K562 (cell line): ENCODE results near the gene FLII. TPM values are rescaled to one million over a fixed set of nuclear protein-coding genes. Genes with fewer than 3 reads are reported as not detected.

Source experiments
- ATAC-seq: fragments of 200-7000 bp; cut with Tn5 transposase; 3 replicates; pipeline ENCODE4 v1.9.1; 2020; ENCODE audit warnings: moderate library complexity
- BruUV-seq: library from RNA; stranded (reverse); fragments of 400-500 nt; replicated peaks from 2 replicates; lab custom pipeline; 2021; lab: Mats Ljungman, UMichigan
- CTCF ChIA-PET: fragments of 300-600 bp; formaldehyde crosslinking; extraction: SDS; loops from one replicate; lab custom pipeline; 2021; ENCODE audit warnings: low intra/inter-chr PET ratio; lab: Yijun Ruan, JAX
- POLR2A ChIA-PET: fragments of 300-600, 350-650 bp; sonication (Branson Sonifier 250); formaldehyde crosslinking; extraction: SDS; loops from one replicate; lab custom pipeline; 2021; ENCODE audit warnings: antibody characterized with exemption, inconsistent platforms; lab: Yijun Ruan, JAX
- DNase-seq, 4 experiments: peaks; one replicate each; pipeline versions ENCODE4 v3.0.0 to v3.0.0-alpha.2; 2011 to 2018; ENCODE audit warnings: low spot score in 3 of 4, mixed read lengths in 3 of 4; ENCODE audit errors: extremely low read depth in 1 of 4
- FAIRE-seq: peaks from 2 replicates; lab custom pipeline; 2011; peaks lifted over from hg19 to GRCh38; lab: Jason Lieb, UNC
- H2AFZ ChIP-seq: 2 replicates; pipeline ENCODE4 v1.6.0; 2011; ENCODE audit warnings: low read depth, low read length, control low read depth, inconsistent platforms
- H3K27ac ChIP-seq: fragments of 200-600 bp; 3 replicates; pipeline ENCODE4 v1.8.0; 2011; ENCODE audit warnings: low read depth, mild to moderate bottlenecking, control low read depth, inconsistent platforms, low read length, moderate library complexity, mixed read lengths; ENCODE audit errors: extremely low read depth
- H3K27me3 ChIP-seq, 2 experiments: fragments of 300-600 bp in 1 of 2; 2 replicates in 1 of 2; 3 replicates in 1 of 2; pipeline versions ENCODE4 v1.6.0 to v1.8.0; 2011; ENCODE audit warnings: inconsistent platforms in 2 of 2, low read length in 2 of 2, mild to moderate bottlenecking in 1 of 2, mixed read lengths in 1 of 2, moderate library complexity in 1 of 2; ENCODE audit not compliant: control insufficient read depth in 2 of 2, insufficient read depth in 2 of 2
- H3K36me3 ChIP-seq: fragments of 300-600 bp; 3 replicates; pipeline ENCODE4 v1.8.0; 2011; ENCODE audit warnings: mild to moderate bottlenecking, low read length, inconsistent platforms; ENCODE audit not compliant: control insufficient read depth, insufficient read depth
- H3K4me1 ChIP-seq, 2 experiments: fragments of 200-600 bp in 1 of 2; replicated peaks in 1 of 2; 2 replicates in 1 of 2; 3 replicates in 1 of 2; pipeline versions ENCODE4 v1.5.1 to v1.8.0; 2011; ENCODE audit warnings: inconsistent platforms in 2 of 2, low read length in 2 of 2, mild to moderate bottlenecking in 1 of 2, mixed read lengths in 1 of 2, moderate library complexity in 1 of 2; ENCODE audit not compliant: control insufficient read depth in 2 of 2, insufficient read depth in 2 of 2
- H3K4me2 ChIP-seq: 2 replicates; pipeline ENCODE4 v1.6.1; 2011; ENCODE audit warnings: low read length, control low read depth, inconsistent platforms, mixed read lengths; ENCODE audit not compliant: insufficient read depth
- H3K4me3 ChIP-seq: fragments of 200-600 bp; sonication (generic), shearing (Covaris generic); 2 replicates; pipeline ENCODE4 v1.5.1; 2016; ENCODE audit warnings: control low read depth, inconsistent platforms
- H3K79me2 ChIP-seq: fragments of 200-600 bp; 3 replicates; pipeline ENCODE4 v1.8.0; 2011; ENCODE audit warnings: low read length, inconsistent platforms; ENCODE audit not compliant: control insufficient read depth, insufficient read depth
- H3K9ac ChIP-seq, 2 experiments: 2 replicates each; pipeline versions ENCODE4 v1.6.0 to v1.6.1; 2011; ENCODE audit warnings: low read depth in 2 of 2, low read length in 2 of 2, control low read depth in 1 of 2, inconsistent platforms in 1 of 2, mild to moderate bottlenecking in 1 of 2, mixed read lengths in 1 of 2; ENCODE audit not compliant: insufficient read depth in 1 of 2
- H3K9me1 ChIP-seq: one replicate; pipeline ENCODE4 v1.6.0; 2011; ENCODE audit warnings: inconsistent platforms, mild to moderate bottlenecking, low read length, moderate library complexity; ENCODE audit not compliant: control insufficient read depth, insufficient read depth
- H3K9me3 ChIP-seq: replicated peaks from 2 replicates; pipeline ENCODE4 v1.5.1; 2011; ENCODE audit warnings: low read depth, low read length, inconsistent platforms; ENCODE audit not compliant: control insufficient read depth, insufficient read depth
- H4K20me1 ChIP-seq: replicated peaks from 2 replicates; pipeline ENCODE4 v1.6.1; 2011; ENCODE audit warnings: low read length, inconsistent platforms, mixed read lengths; ENCODE audit not compliant: control insufficient read depth, insufficient read depth
- CCNT2 ChIP-seq: IDR thresholded peaks from 2 replicates; pipeline ENCODE4 v1.6.1; 2011; ENCODE audit warnings: borderline replicate concordance, low read depth, mild to moderate bottlenecking, moderate library complexity, mixed read lengths, low read length; ENCODE audit not compliant: insufficient read length; ENCODE audit errors: extremely low read depth
- FOXK2 ChIP-seq, 2 experiments: fragments of 450-650 bp; IDR thresholded peaks in 1 of 2; conservative IDR thresholded peaks in 1 of 2; 2 replicates each; pipeline ENCODE4 v1.6.1; 2016; ENCODE audit warnings: low read depth in 2 of 2, mild to moderate bottlenecking in 1 of 2
- NFYB ChIP-seq: IDR thresholded peaks from 2 replicates; pipeline ENCODE4 v1.6.1; 2011; ENCODE audit warnings: mild to moderate bottlenecking, moderate library complexity; ENCODE audit not compliant: insufficient read length; ENCODE audit errors: extremely low read depth
- PTBP1 ChIP-seq: fragments of 200-400 bp; formaldehyde crosslinking; IDR thresholded peaks from 2 replicates; pipeline ENCODE4 v1.6.1; 2017; ENCODE audit warnings: low read depth, low read length
- SAFB ChIP-seq: fragments of 200-400 bp; formaldehyde crosslinking; IDR thresholded peaks from 2 replicates; pipeline ENCODE4 v1.6.1; 2017; ENCODE audit warnings: low read depth, low read length, borderline replicate concordance
- ZNF133 ChIP-seq: fragments of 250-450 bp; sonication (Bioruptor Pico); IDR thresholded peaks from 2 replicates; pipeline ENCODE4 v1.4.0; 2020; ENCODE audit warnings: mild to moderate bottlenecking
- WGBS: fragments of 100-300 bp; shearing (Covaris generic); methylation state at CpG from one replicate; pipeline ENCODE4 v1.1.6; 2016; ENCODE audit warnings: low coverage, mixed read lengths; ENCODE audit not compliant: insufficient coverage; ENCODE audit errors: missing lambda C conversion rate; 5-methylcytosine and 5-hydroxymethylcytosine counted together
- in situ Hi-C: fragments of 300-500 bp; cut with MboI; formaldehyde crosslinking; loops from 4 replicates; pipeline ENCODE4 v1.15.0; 2018; ENCODE audit warnings: inconsistent platforms, mixed read lengths
- intact Hi-C: fragments of 100-400 bp; cut with micrococcal nuclease; formaldehyde crosslinking; loops from 2 replicates; pipeline ENCODE4 v1.14.2; 2022
- polyA plus RNA-seq, 8 experiments: library from polyadenylated mRNA; depleted of rRNA in 4 of 8; stranded (reverse) in 5 of 8; unstranded in 3 of 8; fragments of >200 nt; fragmentation: Nextera tagmentation in 2 of 8; fragmentation: Illumina TruSeq in 1 of 8; extraction: Ambion mirVana in 2 of 8; extraction: Trizol in 1 of 8; gene quantifications; 2 replicates each; pipeline versions ENCODE4 v1.2.1 to v1.2.3, GENCODE V29; 2011 to 2014; ENCODE audit warnings: inconsistent platforms in 1 of 8, missing spikeins in 1 of 8
- total RNA-seq, 7 experiments: library from RNA; depleted of rRNA in 6 of 7; stranded (reverse); fragments of >200 nt in 6 of 7; fragmentation: Illumina TruSeq in 2 of 7; extraction: Trizol in 2 of 7; gene quantifications; 2 replicates each; pipeline versions ENCODE4 v1.2.1 to v1.2.3, GENCODE V29; 2011 to 2021; ENCODE audit warnings: low replicate concordance in 1 of 7
- TF ChIP-seq, protein P1 (sequence below): fragments of 450-650 bp; formaldehyde crosslinking; IDR thresholded peaks from 2 replicates; pipeline ENCODE4 v1.4.0; 2020; ENCODE audit warnings: mild to moderate bottlenecking

The FLII gene
- total and polyA plus RNA-seq, 9 of the 15 experiments (the other 6 are each of a cell fraction or from before 2014, with no cell fraction given): 11.7 to 126 (median 82.5) TPM

DNA sequence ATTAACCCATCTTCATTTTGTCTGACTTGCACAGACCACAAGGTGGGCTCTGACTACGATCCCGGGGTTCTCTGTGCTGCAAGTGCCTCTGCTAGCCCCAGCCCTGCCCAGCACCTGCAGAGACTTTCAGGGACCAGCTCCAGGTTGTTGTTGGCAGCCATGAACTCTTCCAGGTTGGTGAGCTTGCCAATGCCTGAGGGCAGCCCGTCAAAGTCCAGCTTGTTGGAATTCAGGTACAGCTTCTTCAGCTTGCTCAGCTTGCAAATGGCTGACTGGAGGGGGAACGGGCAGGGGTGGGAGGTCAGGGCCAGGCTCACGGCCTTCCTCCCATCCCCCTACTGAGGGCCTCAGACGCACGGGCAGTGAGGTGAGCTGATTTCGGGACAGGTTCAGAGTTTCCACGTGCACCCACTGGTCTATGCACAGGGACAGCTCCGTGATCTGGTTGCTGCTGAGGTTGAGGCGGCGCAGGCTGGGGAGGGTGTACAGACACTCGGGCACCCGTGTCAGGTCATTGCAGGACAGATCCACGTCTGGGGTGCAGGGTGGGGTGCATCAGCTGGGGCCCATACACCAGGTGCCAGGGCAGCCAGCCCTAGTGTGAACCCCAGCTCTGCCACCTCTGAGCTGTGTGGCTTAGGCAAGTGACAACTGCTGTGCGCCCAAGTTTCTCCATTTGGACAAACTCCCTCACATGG, 5.2 kb downstream of the FLII start:
- Histone ChIP-seq H3K9ac (no peak overlapping the region; a peak in 1 of 4 replicates), H4K20me1 (0 out of 2 replicates have a peak, but pooled peaks cover 1% of the 10 kb centered on the region), H3K79me2 (peaks cover 16% of the 10 kb centered on the region), H3K27ac (no peak overlapping the region), H3K4me2 (no peak overlapping the region), H3K36me3 (peaks cover 59% of the 10 kb centered on the region; the same call in 1 of the 3 replicates), H2AFZ (no peak overlapping the region), H3K9me1 (no peaks in the 10 kb centered on the region), H3K27me3 (no peaks in the 10 kb centered on the region), H3K9me3 (no peaks in the 10 kb centered on the region), H3K4me3 (no peak overlapping the region)
- in situ Hi-C loops (no loop called here), intact Hi-C loops (no loop called here)
- POLR2A ChIA-PET: interaction anchor here (0.6 kb wide), 1 partner anchor 465 kb away, joined by 4 read pairs; no protein-coding TSS in a partner anchor
- DNase-seq (no peak), ATAC-seq (no peak)
- CTCF ChIA-PET: no interaction called here
- 96% methylated on average over 9 of the region's 16 CpGs for WGBS
- BruUV-seq: no TSS peak
- no peak for TF ChIP-seq PTBP1
- no peak for TF ChIP-seq NFYB
- TF ChIP-seq FOXK2 (conservative IDR thresholded peaks at IDR 0.05 in 1 of 2, IDR thresholded peaks at IDR 0.05 in 1 of 2; ENCODE audit: low read depth in 2 of 2): no peak
- TF ChIP-seq, protein P1, sequence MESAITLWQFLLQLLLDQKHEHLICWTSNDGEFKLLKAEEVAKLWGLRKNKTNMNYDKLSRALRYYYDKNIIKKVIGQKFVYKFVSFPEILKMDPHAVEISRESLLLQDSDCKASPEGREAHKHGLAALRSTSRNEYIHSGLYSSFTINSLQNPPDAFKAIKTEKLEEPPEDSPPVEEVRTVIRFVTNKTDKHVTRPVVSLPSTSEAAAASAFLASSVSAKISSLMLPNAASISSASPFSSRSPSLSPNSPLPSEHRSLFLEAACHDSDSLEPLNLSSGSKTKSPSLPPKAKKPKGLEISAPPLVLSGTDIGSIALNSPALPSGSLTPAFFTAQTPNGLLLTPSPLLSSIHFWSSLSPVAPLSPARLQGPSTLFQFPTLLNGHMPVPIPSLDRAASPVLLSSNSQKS (CRISPR knock-in tag): no peak
- TF ChIP-seq ZNF133 (CRISPR knock-in tag): no peak
- TF ChIP-seq SAFB: no peak
- TF ChIP-seq CCNT2: no peak
- TF ChIP-seq, all 486 proteins: peak for 0
- no peak for FAIRE-seq
- H3K4me1 ChIP-seq: peaks cover 6 to 22% of the 10 kb centered on the region in 2 experiments; a peak in 3 of 5 replicates
